Endothelial cell of umbilical vein (primary cell): ENCODE data around the gene PRKAG2. TPM values are rescaled to one million over a fixed set of nuclear protein-coding genes. Genes with fewer than 3 reads are reported as not detected.

ENCODE experiments used
- BruUV-seq: library from RNA; stranded (reverse); fragments of 400-500 nt; replicated peaks from 2 replicates; lab custom pipeline; 2021; lab: Mats Ljungman, UMichigan
- CTCF ChIA-PET: fragments of 300-600, 350-600 bp; sonication (Branson Sonifier 250); formaldehyde crosslinking; loops from one replicate; lab custom pipeline; 2021; ENCODE audit warnings: antibody characterized with exemption, inconsistent platforms; lab: Charles Lee
- POLR2A ChIA-PET: fragments of 300-600, 350-600 bp; sonication (Branson Sonifier 250); formaldehyde crosslinking; loops from one replicate; lab custom pipeline; 2021; ENCODE audit warnings: antibody characterized with exemption, inconsistent platforms; lab: Charles Lee
- DNase-seq: peaks from one replicate; pipeline ENCODE4 v3.0.0-alpha.2; 2011; ENCODE audit warnings: low read depth, low spot score
- FAIRE-seq: peaks from 2 replicates; lab custom pipeline; 2011; peaks lifted over from hg19 to GRCh38; lab: Jason Lieb, UNC
- H2AFZ ChIP-seq: 2 replicates; pipeline ENCODE4 v1.6.0; 2012; ENCODE audit warnings: low read depth, low read length, control low read depth, inconsistent platforms
- H3K27ac ChIP-seq: 2 replicates; pipeline ENCODE4 v1.5.1; 2011; ENCODE audit warnings: low read depth, mild to moderate bottlenecking, control low read depth, low read length, moderate library complexity; ENCODE audit not compliant: insufficient read depth
- H3K27me3 ChIP-seq, 2 experiments: 2 replicates each; pipeline versions ENCODE4 v1.6.0 to v1.6.1; 2011; ENCODE audit warnings: low read length in 2 of 2, mixed read lengths in 1 of 2; ENCODE audit not compliant: control insufficient read depth in 2 of 2, insufficient read depth in 2 of 2
- H3K36me3 ChIP-seq, 2 experiments: 2 replicates in 1 of 2; 3 replicates in 1 of 2; pipeline ENCODE4 v1.5.1; 2011; ENCODE audit warnings: low read length in 2 of 2, mild to moderate bottlenecking in 1 of 2, moderate library complexity in 1 of 2; ENCODE audit not compliant: control insufficient read depth in 2 of 2, insufficient read depth in 2 of 2; ENCODE audit errors: extremely low read depth in 1 of 2
- H3K4me1 ChIP-seq: 3 replicates; pipeline ENCODE4 v1.5.1; 2011; ENCODE audit warnings: mild to moderate bottlenecking, low read length; ENCODE audit not compliant: control insufficient read depth, insufficient read depth; ENCODE audit errors: extremely low read depth
- H3K4me2 ChIP-seq: 2 replicates; pipeline ENCODE4 v1.6.1; 2011; ENCODE audit warnings: low read length, control low read depth, mixed read lengths; ENCODE audit not compliant: insufficient read depth
- H3K4me3 ChIP-seq, 3 experiments: fragments of 200-600 bp in 1 of 3; sonication (generic), shearing (Covaris generic) in 1 of 3; replicated peaks in 1 of 3; 2 replicates each; pipeline ENCODE4 v1.5.1; 2011 to 2016; ENCODE audit warnings: control low read depth in 3 of 3, low read length in 3 of 3, mild to moderate bottlenecking in 2 of 3, inconsistent platforms in 1 of 3, low read depth in 1 of 3, moderate library complexity in 1 of 3; ENCODE audit not compliant: insufficient read depth in 1 of 3
- H3K79me2 ChIP-seq: 2 replicates; pipeline ENCODE4 v1.6.0; 2012; ENCODE audit warnings: low read length, inconsistent platforms; ENCODE audit not compliant: control insufficient read depth, insufficient read depth
- H3K9ac ChIP-seq: replicated peaks from 2 replicates; pipeline ENCODE3; 2011; ENCODE audit warnings: low read length, control low read depth; ENCODE audit not compliant: insufficient read depth; ENCODE audit errors: extremely low read depth
- H3K9me1 ChIP-seq: replicated peaks from 3 replicates; pipeline ENCODE4 v1.6.0; 2011; ENCODE audit warnings: mild to moderate bottlenecking, low read length; ENCODE audit not compliant: control insufficient read depth, insufficient read depth; ENCODE audit errors: extremely low read depth
- H3K9me3 ChIP-seq: replicated peaks from 2 replicates; pipeline ENCODE4 v1.5.1; 2012; ENCODE audit warnings: low read length, inconsistent platforms; ENCODE audit not compliant: control insufficient read depth, insufficient read depth
- H4K20me1 ChIP-seq: replicated peaks from 2 replicates; pipeline ENCODE3; 2011; ENCODE audit warnings: mild to moderate bottlenecking, low read length; ENCODE audit not compliant: control insufficient read depth, insufficient read depth; ENCODE audit errors: extremely low read depth
- EZH2 ChIP-seq: IDR thresholded peaks from 2 replicates; pipeline ENCODE4 v1.6.1; 2012; ENCODE audit warnings: borderline replicate concordance, low read depth, mild to moderate bottlenecking, moderate library complexity, low read length, inconsistent platforms; ENCODE audit not compliant: severe bottlenecking
- dilution Hi-C: fragments of 300-500 bp; cut with MboI; formaldehyde crosslinking; loops from one replicate; pipeline ENCODE4 v1.15.0; 2019; ENCODE audit warnings: low sequenced_read_pairs; ENCODE audit not compliant: extremely low pct_ligation_motif_present
- intact Hi-C: fragments of 100-400 bp; cut with micrococcal nuclease; formaldehyde crosslinking; loops from one replicate; pipeline ENCODE4 v1.10.0; 2022
- polyA plus RNA-seq, 4 experiments: library from polyadenylated mRNA; depleted of rRNA in 3 of 4; stranded (reverse) in 3 of 4; unstranded in 1 of 4; fragments of >200 nt; gene quantifications; 2 replicates each; pipeline versions ENCODE4 v1.2.1 to v1.2.3, GENCODE V29; 2011 to 2012; ENCODE audit warnings: missing spikeins in 1 of 4
- total RNA-seq: library from RNA; stranded (reverse); gene quantifications from 2 replicates; pipeline ENCODE4 v1.2.3, GENCODE V29; 2021
- TF ChIP-seq, protein P1 (sequence below), 2 donors: IDR thresholded peaks; 1 replicate in 1 of 2; 2 replicates in 1 of 2; pipeline ENCODE4 v1.5.1; 2011; ENCODE audit warnings: low read length in 2 of 2, mild to moderate bottlenecking in 2 of 2, moderate library complexity in 2 of 2, control low read depth in 1 of 2, inconsistent platforms in 1 of 2, low read depth in 1 of 2; ENCODE audit not compliant: insufficient read depth in 1 of 2; ENCODE audit errors: extremely low read depth in 1 of 2
- TF ChIP-seq, protein P2 (sequence below): IDR thresholded peaks from 2 replicates; pipeline ENCODE4 v1.6.1; 2011; ENCODE audit not compliant: insufficient read depth, insufficient read length

The PRKAG2 gene
- total and polyA plus RNA-seq, 2 donors (not counting 3 experiments of a cell fraction or from before 2014, with no cell fraction given), result 19.3 to 51.5 TPM

DNA sequence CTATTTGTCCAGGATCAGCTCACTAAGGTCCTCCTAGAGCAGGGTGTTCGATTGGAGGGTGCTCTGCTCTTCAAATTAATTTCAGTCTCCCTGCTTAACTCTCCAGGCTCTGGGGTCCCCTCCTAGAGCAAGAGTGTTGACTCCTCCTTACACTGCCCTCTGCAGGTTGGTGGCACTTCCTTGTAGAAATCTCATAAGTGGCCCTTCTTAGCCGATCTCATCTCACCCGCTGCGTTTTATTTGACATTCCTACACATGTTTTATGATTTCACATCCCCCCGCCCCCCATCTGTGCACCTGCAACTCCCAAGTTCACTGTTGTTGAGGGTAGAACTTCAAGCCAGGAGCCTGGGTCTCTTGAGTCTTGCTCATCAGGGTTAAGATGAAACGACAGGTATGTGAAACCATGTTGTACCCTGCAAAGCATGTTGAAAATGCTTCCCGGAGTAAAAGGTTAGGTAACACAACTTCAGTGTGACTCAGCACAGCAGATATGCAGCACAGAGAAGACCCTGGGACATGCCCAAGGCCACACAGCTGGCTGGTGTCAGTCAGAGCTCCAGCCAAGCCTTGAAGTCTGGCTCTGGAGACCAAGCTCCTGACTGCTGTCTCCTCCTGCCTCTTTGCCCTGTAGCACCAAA is 171.2 kb downstream of the PRKAG2 start:
- BruUV-seq, result no TSS peak
- H4K20me1 ChIP-seq, result no peaks in the 10 kb centered on the region
- H2AFZ ChIP-seq, result peak overlapping the region; percentile 26
- CTCF ChIA-PET, result interaction anchor here (0.6 to 2.9 kb wide), 6 partner anchors 10 to 139 kb away, joined by 3 to 17 read pairs (median 4); no protein-coding TSS in a partner anchor
- no peak for TF ChIP-seq EZH2
- TF ChIP-seq, protein P1, sequence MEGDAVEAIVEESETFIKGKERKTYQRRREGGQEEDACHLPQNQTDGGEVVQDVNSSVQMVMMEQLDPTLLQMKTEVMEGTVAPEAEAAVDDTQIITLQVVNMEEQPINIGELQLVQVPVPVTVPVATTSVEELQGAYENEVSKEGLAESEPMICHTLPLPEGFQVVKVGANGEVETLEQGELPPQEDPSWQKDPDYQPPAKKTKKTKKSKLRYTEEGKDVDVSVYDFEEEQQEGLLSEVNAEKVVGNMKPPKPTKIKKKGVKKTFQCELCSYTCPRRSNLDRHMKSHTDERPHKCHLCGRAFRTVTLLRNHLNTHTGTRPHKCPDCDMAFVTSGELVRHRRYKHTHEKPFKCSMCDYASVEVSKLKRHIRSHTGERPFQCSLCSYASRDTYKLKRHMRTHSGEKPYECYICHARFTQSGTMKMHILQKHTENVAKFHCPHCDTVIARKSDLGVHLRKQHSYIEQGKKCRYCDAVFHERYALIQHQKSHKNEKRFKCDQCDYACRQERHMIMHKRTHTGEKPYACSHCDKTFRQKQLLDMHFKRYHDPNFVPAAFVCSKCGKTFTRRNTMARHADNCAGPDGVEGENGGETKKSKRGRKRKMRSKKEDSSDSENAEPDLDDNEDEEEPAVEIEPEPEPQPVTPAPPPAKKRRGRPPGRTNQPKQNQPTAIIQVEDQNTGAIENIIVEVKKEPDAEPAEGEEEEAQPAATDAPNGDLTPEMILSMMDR (IDR thresholded peaks at IDR 0.05; ENCODE audit: extremely low read depth in 1 of 2, insufficient read depth in 1 of 2, low read depth in 1 of 2, low read length in 2 of 2), result peak; percentile 48 to 61
- H3K4me2 ChIP-seq, result no peak overlapping the region
- no peaks in the 10 kb centered on the region for H3K36me3 ChIP-seq
- POLR2A ChIA-PET, result no interaction called here
- dilution Hi-C loops (no loop called here), intact Hi-C loops (loop anchor here (1.0 kb wide), 3 partner anchors 54 to 135 kb away; no protein-coding TSS in a partner anchor)
- no peak overlapping the region for H3K9ac ChIP-seq
- no peaks in the 10 kb centered on the region for H3K9me3 ChIP-seq
- H3K79me2 ChIP-seq, result no peaks in the 10 kb centered on the region
- H3K27ac ChIP-seq, result no peak overlapping the region
- no peaks in the 10 kb centered on the region for H3K9me1 ChIP-seq
- peak; percentile 69 for FAIRE-seq
- peak; percentile 60 for DNase-seq
- no peaks in the 10 kb centered on the region for H3K27me3 ChIP-seq
- no peak overlapping the region for H3K4me3 ChIP-seq
- H3K4me1 ChIP-seq, result no peaks in the 10 kb centered on the region

DNA sequence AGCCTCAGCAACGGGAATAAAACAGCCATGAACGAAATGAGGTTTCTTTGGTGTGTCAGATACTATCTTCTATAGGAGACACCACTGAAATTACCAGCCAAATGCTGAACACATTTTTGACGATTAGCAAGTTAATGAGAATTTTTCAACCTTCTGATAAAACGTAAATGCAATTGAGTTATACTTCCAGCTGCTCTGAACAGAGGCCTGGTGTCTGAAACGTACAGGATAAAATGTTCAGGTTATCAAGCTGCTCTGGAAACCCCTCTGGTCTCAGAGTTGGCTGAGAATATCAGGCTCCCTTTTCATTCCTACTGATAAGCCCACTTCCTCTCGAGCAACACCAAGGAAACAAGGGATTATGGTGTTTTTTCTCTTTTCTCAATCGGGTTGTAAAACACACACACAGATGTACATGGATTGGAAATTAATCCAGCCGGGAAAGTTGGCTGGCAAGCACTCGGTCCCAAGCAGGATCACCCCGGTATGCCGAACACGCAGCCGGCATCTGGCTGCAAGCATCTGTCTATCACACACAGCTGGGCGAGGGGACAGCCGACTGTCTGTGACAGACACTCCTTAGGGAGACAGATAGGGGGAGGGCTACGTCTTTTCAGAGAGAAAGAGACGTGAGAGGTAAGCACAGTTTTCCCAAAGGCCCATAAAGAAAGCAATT is 171.8 kb downstream of the PRKAG2 start:
- H3K36me3 ChIP-seq, result no peaks in the 10 kb centered on the region
- H4K20me1 ChIP-seq, result no peaks in the 10 kb centered on the region
- H3K9me1 ChIP-seq, result no peaks in the 10 kb centered on the region
- no peak overlapping the region for H2AFZ ChIP-seq
- BruUV-seq, result no TSS peak
- H3K27me3 ChIP-seq, result no peaks in the 10 kb centered on the region
- DNase-seq, result no peak
- no peak overlapping the region for H3K9ac ChIP-seq
- H3K4me3 ChIP-seq, result no peak overlapping the region
- H3K9me3 ChIP-seq, result no peaks in the 10 kb centered on the region
- TF ChIP-seq, protein P2, sequence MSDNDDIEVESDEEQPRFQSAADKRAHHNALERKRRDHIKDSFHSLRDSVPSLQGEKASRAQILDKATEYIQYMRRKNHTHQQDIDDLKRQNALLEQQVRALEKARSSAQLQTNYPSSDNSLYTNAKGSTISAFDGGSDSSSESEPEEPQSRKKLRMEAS, result no peak
- no peaks in the 10 kb centered on the region for H3K79me2 ChIP-seq
- POLR2A ChIA-PET, result no interaction called here
- no peak for FAIRE-seq
- dilution Hi-C loops, result no loop called here
- no peaks in the 10 kb centered on the region for H3K4me1 ChIP-seq
- H3K27ac ChIP-seq, result no peak overlapping the region
- H3K4me2 ChIP-seq, result no peak overlapping the region
- intact Hi-C loops, result loop anchor here (1.0 kb wide), 3 partner anchors 54 to 135 kb away; no protein-coding TSS in a partner anchor
- CTCF ChIA-PET, result interaction anchor here (0.6 to 1.4 kb wide), 3 partner anchors 10 to 49 kb away, joined by 3 to 5 read pairs (median 4); no protein-coding TSS in a partner anchor
